GM21367 (cell line): Measurements from ENCODE around the gene ADAM12.
"Not testable (repeated sequence)": the region's sequence is repeated elsewhere in the genome, so short reads cannot be mapped to it uniquely, and the experiment has no call there.

Experiments used
- ATAC-seq: cut with Tn5 transposase; IDR thresholded peaks from one replicate; pipeline ENCODE4 v1.9.1; 2021; ENCODE audit not compliant: unreplicated experiment

Gene ADAM12

GRCh38 chr10:126001576-126001975 lies 386.7 kb downstream of the ADAM12 start:
- no peak for ATAC-seq

GRCh38 chr10:125999694-126000093 lies 388.6 kb downstream of the ADAM12 start:
- ATAC-seq: no peak

GRCh38 chr10:125997586-125997985 lies 390.7 kb downstream of the ADAM12 start:
- no peak for ATAC-seq

- no peak for ATAC-seq
Observed at GRCh38 chr10:125995726-125996304, 392.5 kb downstream of the ADAM12 start.

- ATAC-seq: no peak
Observed at GRCh38 chr10:125994601-125995000, 393.7 kb downstream of the ADAM12 start.

- no peak for ATAC-seq
Observed at GRCh38 chr10:125992254-125992653, 396.0 kb downstream of the ADAM12 start.

- ATAC-seq: no peak
Observed at GRCh38 chr10:125991392-125991791, 396.9 kb downstream of the ADAM12 start.

GRCh38 chr10:125990974-125991373 lies 397.3 kb downstream of the ADAM12 start:
- no peak for ATAC-seq

GRCh38 chr10:125989791-125990190 lies 398.5 kb downstream of the ADAM12 start:
- ATAC-seq: no peak

GRCh38 chr10:125985557-125986240 lies 402.6 kb downstream of the ADAM12 start:
- no peak for ATAC-seq

- no peak for ATAC-seq
Observed at GRCh38 chr10:125984865-125985495, 403.3 kb downstream of the ADAM12 start.

- no peak for ATAC-seq
Observed at GRCh38 chr10:125984346-125984745, 403.9 kb downstream of the ADAM12 start.

GRCh38 chr10:125983656-125984055 lies 404.6 kb downstream of the ADAM12 start:
- ATAC-seq: no peak

- no peak for ATAC-seq
Observed at GRCh38 chr10:125983161-125983560, 405.1 kb downstream of the ADAM12 start.

- peak; percentile 68 for ATAC-seq
Observed at GRCh38 chr10:125982260-125982948, 405.9 kb downstream of the ADAM12 start.

- no peak for ATAC-seq
Observed at GRCh38 chr10:125980521-125981035, 407.7 kb downstream of the ADAM12 start.

GRCh38 chr10:125979976-125980375 lies 408.3 kb downstream of the ADAM12 start:
- no peak for ATAC-seq

GRCh38 chr10:125976960-125977605 lies 411.2 kb downstream of the ADAM12 start:
- no peak for ATAC-seq

- not testable (repeated sequence) for ATAC-seq
Observed at GRCh38 chr10:125970077-125970630, 418.1 kb downstream of the ADAM12 start.

- no peak for ATAC-seq
Observed at GRCh38 chr10:125967533-125967932, 420.7 kb downstream of the ADAM12 start.

- no peak for ATAC-seq
Observed at GRCh38 chr10:125964558-125964957, 423.7 kb downstream of the ADAM12 start.
